A673 (cell line): Measurements from ENCODE around the gene FGF1. TPM values are rescaled to one million over a fixed set of nuclear protein-coding genes. Genes with fewer than 3 reads are reported as not detected.

ENCODE experiments used
- BruUV-seq: library from RNA; stranded (reverse); fragments of 400-500 nt; replicated peaks from 2 replicates; lab custom pipeline; 2021; lab: Mats Ljungman, UMichigan
- CTCF ChIA-PET: fragments of 300-600 bp; sonication (Branson Sonifier 250); formaldehyde crosslinking; loops from one replicate; lab custom pipeline; 2022; ENCODE audit warnings: antibody characterized with exemption; lab: Charles Lee
- POLR2A ChIA-PET: fragments of 300-600 bp; sonication (Branson Sonifier 250); formaldehyde crosslinking; loops from one replicate; lab custom pipeline; 2022; ENCODE audit warnings: antibody characterized with exemption; ENCODE audit not compliant: low non-redundant PET; lab: Charles Lee
- DNase-seq: peaks from one replicate; pipeline ENCODE4 v3.0.0-alpha.2; 2015; ENCODE audit warnings: low spot score
- H3K27ac ChIP-seq: fragments of 200-600 bp; sonication (generic); 2 replicates; pipeline ENCODE4 v1.5.1; 2016; ENCODE audit warnings: mixed run types, low read depth, mild to moderate bottlenecking, mixed read lengths, antibody characterized with exemption, low read length; ENCODE audit not compliant: poor library complexity, severe bottlenecking
- H3K27me3 ChIP-seq: fragments of 200-600 bp; sonication (generic); replicated peaks from 2 replicates; pipeline ENCODE4 v1.6.1; 2017; ENCODE audit warnings: mixed run types, low read depth, mild to moderate bottlenecking, mixed read lengths, antibody characterized with exemption, low read length; ENCODE audit not compliant: insufficient read depth, poor library complexity
- H3K36me3 ChIP-seq: fragments of 200-600 bp; sonication (generic); 2 replicates; pipeline ENCODE4 v1.6.1; 2016; ENCODE audit warnings: mixed run types, mild to moderate bottlenecking, mixed read lengths, antibody characterized with exemption, low read length; ENCODE audit not compliant: insufficient read depth, poor library complexity, severe bottlenecking
- H3K4me1 ChIP-seq: fragments of 200-600 bp; sonication (generic); 2 replicates; pipeline ENCODE4 v1.6.1; 2017; ENCODE audit warnings: mixed run types, mild to moderate bottlenecking, mixed read lengths, antibody characterized with exemption, low read length; ENCODE audit not compliant: insufficient read depth, poor library complexity, severe bottlenecking
- H3K4me3 ChIP-seq: fragments of 200-600 bp; sonication (generic); 2 replicates; pipeline ENCODE4 v1.5.1; 2016; ENCODE audit warnings: low read depth, mixed run types, mild to moderate bottlenecking, mixed read lengths, low read length; ENCODE audit not compliant: poor library complexity, severe bottlenecking
- H3K9me3 ChIP-seq: fragments of 200-600 bp; sonication (generic); 2 replicates; pipeline ENCODE4 v1.6.1; 2016; ENCODE audit warnings: mixed run types, low read depth, mild to moderate bottlenecking, mixed read lengths, antibody characterized with exemption, low read length; ENCODE audit not compliant: poor library complexity, severe bottlenecking
- CTCF ChIP-seq: fragments of 300-800, 200-600 bp; sonication (generic); conservative IDR thresholded peaks from 2 replicates; pipeline ENCODE4 v1.5.1; 2017; ENCODE audit warnings: low read depth, mild to moderate bottlenecking, antibody characterized with exemption, low read length, moderate library complexity, mixed read lengths
- EZH2 ChIP-seq: fragments of 200-600 bp; sonication (generic); IDR thresholded peaks from 2 replicates; pipeline ENCODE4 v1.6.1; 2017; ENCODE audit warnings: borderline replicate concordance, low read depth, mild to moderate bottlenecking, mixed read lengths, antibody characterized with exemption, low read length; ENCODE audit not compliant: poor library complexity, severe bottlenecking
- intact Hi-C: fragments of 100-400 bp; cut with micrococcal nuclease; formaldehyde crosslinking; loops from one replicate; pipeline ENCODE4 v1.10.0; 2022; ENCODE audit not compliant: unreplicated experiment
- total RNA-seq: library from RNA; stranded (reverse); gene quantifications from 2 replicates; pipeline ENCODE4 v1.2.3, GENCODE V29; 2021

The FGF1 gene
- total RNA-seq, 1 experiment from 2014 or later, result 0.71 TPM

- intact Hi-C loops, result no loop called here
- TF ChIP-seq EZH2 (no peak), CTCF (no peak)
- BruUV-seq, result no TSS peak
- POLR2A ChIA-PET, result no interaction called here
- CTCF ChIA-PET, result interaction anchor here (0.5 to 3.1 kb wide), 4 partner anchors 10 to 492 kb away, joined by 3 to 21 read pairs (median 6); no protein-coding TSS in a partner anchor
- no peak for DNase-seq
- Histone ChIP-seq H3K4me3 (no peak overlapping the region), H3K36me3 (no peaks in the 10 kb centered on the region), H3K9me3 (no peaks in the 10 kb centered on the region), H3K27ac (no peak overlapping the region), H3K27me3 (no peaks in the 10 kb centered on the region), H3K4me1 (peaks cover 36% of the 10 kb centered on the region)
These were observed 41.8 kb downstream of the FGF1 start for GRCh38 chr5:142644127-142644526.

- Histone ChIP-seq H3K4me3 (no peak overlapping the region), H3K9me3 (no peaks in the 10 kb centered on the region), H3K36me3 (no peaks in the 10 kb centered on the region), H3K27me3 (no peaks in the 10 kb centered on the region), H3K4me1 (peaks cover 36% of the 10 kb centered on the region), H3K27ac (no peak overlapping the region)
- ChIA-PET POLR2A (no interaction called here), CTCF (interaction anchor here (0.8 to 3.1 kb wide), 3 partner anchors 11 to 70 kb away, joined by 3 to 21 read pairs (median 6); no protein-coding TSS in a partner anchor)
- intact Hi-C loops, result no loop called here
- DNase-seq, result no peak
- no TSS peak for BruUV-seq
- TF ChIP-seq EZH2 (no peak), CTCF (no peak)
These were observed 42.3 kb downstream of the FGF1 start for GRCh38 chr5:142643634-142644033.

GRCh38 chr5:142642427-142642826, 43.5 kb downstream of the FGF1 start:
- no peak for DNase-seq
- BruUV-seq, result no TSS peak
- no peaks in the 10 kb centered on the region for H3K9me3 ChIP-seq
- H3K27me3 ChIP-seq, result no peaks in the 10 kb centered on the region
- TF ChIP-seq EZH2, result no peak
- no peak for TF ChIP-seq CTCF
- no peaks in the 10 kb centered on the region for H3K36me3 ChIP-seq
- intact Hi-C loops, result no loop called here
- ChIA-PET CTCF (no interaction called here), POLR2A (no interaction called here)
- peaks cover 36% of the 10 kb centered on the region for H3K4me1 ChIP-seq
- H3K27ac ChIP-seq, result no peak overlapping the region
- H3K4me3 ChIP-seq, result no peak overlapping the region
